ENCODE data around the gene PCOLCE2. TPM values are rescaled to one million over a fixed set of nuclear protein-coding genes. Genes with fewer than 3 reads are reported as not detected.

The PCOLCE2 gene
- total and polyA plus RNA-seq, 2 donors (not counting 3 experiments of a cell fraction or from before 2014, with no cell fraction given) = not detected

DNA sequence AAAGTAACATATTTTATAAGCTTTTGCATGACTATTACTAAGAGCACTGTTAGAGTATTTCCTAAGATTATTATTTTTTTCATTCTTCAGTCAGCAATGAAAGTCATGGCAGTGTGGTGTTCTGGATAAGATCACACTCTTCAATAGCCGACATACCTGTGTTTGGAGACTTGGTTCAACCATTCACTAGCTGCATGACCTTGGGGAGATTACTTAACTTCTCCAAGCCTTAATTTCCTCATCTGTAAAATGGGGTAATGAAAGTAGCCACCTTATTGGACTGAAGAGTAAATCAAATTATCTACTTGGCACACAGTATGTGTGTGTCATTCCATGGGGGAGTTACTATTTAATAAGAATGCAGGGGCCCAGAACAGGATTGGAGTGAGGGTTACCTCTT, 24.5 kb upstream of the PCOLCE2 start:
- no peak for FAIRE-seq
- DNase-seq (ENCODE audit: low read depth, low spot score) = no peak

More for the DNA sequence above, 24.5 kb upstream of the PCOLCE2 start:
- peaks cover 3 to 6% of the 10 kb centered on the region in 2 experiments for H3K27me3 ChIP-seq (ENCODE audit: control insufficient read depth in 2 of 2, insufficient read depth in 2 of 2, low read length in 2 of 2)
- CTCF ChIA-PET = no interaction called here
- H2AFZ ChIP-seq (ENCODE audit: low read depth, low read length) = no peak overlapping the region
- H3K9me1 ChIP-seq (replicated peaks; ENCODE audit: control insufficient read depth, extremely low read depth, insufficient read depth, low read length) = no peaks in the 10 kb centered on the region
- BruUV-seq (replicated peaks) = no TSS peak
- no peaks in the 10 kb centered on the region for H3K36me3 ChIP-seq (ENCODE audit: control insufficient read depth in 2 of 2, extremely low read depth in 1 of 2, insufficient read depth in 2 of 2, low read length in 2 of 2)
- H3K4me2 ChIP-seq (ENCODE audit: insufficient read depth, low read length) = no peak overlapping the region
- POLR2A ChIA-PET = no interaction called here
- dilution Hi-C loops (cut with MboI; ENCODE audit: extremely low pct_ligation_motif_present, low sequenced_read_pairs) = no loop called here
- no peaks in the 10 kb centered on the region for H3K4me1 ChIP-seq (ENCODE audit: control insufficient read depth, extremely low read depth, insufficient read depth, low read length)
- TF ChIP-seq GATA2 (IDR thresholded peaks at IDR 0.05; ENCODE audit: insufficient read depth, insufficient read length, low read depth, low read length) (no peak), MYC (IDR thresholded peaks at IDR 0.05; ENCODE audit: low read depth, low read length) (no peak), POLR2AphosphoS5 (IDR thresholded peaks at IDR 0.05; ENCODE audit: insufficient read depth, low read depth, low read length) (no peak), EZH2 (IDR thresholded peaks at IDR 0.05; ENCODE audit: borderline replicate concordance, low read depth, low read length, severe bottlenecking) (no peak), FOS (IDR thresholded peaks at IDR 0.05; ENCODE audit: borderline replicate concordance, insufficient read depth, low read length) (no peak), POLR2A (IDR thresholded peaks at IDR 0.05; ENCODE audit: low read depth, low read length) (no peak), JUN (IDR thresholded peaks at IDR 0.05; ENCODE audit: borderline replicate concordance, insufficient read depth, insufficient read length, low read depth) (no peak)
- TF ChIP-seq, protein P1, sequence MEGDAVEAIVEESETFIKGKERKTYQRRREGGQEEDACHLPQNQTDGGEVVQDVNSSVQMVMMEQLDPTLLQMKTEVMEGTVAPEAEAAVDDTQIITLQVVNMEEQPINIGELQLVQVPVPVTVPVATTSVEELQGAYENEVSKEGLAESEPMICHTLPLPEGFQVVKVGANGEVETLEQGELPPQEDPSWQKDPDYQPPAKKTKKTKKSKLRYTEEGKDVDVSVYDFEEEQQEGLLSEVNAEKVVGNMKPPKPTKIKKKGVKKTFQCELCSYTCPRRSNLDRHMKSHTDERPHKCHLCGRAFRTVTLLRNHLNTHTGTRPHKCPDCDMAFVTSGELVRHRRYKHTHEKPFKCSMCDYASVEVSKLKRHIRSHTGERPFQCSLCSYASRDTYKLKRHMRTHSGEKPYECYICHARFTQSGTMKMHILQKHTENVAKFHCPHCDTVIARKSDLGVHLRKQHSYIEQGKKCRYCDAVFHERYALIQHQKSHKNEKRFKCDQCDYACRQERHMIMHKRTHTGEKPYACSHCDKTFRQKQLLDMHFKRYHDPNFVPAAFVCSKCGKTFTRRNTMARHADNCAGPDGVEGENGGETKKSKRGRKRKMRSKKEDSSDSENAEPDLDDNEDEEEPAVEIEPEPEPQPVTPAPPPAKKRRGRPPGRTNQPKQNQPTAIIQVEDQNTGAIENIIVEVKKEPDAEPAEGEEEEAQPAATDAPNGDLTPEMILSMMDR (IDR thresholded peaks at IDR 0.05; ENCODE audit: extremely low read depth in 1 of 2, insufficient read depth in 1 of 2, low read depth in 1 of 2, low read length in 2 of 2) = no peak
- TF ChIP-seq, protein P2, sequence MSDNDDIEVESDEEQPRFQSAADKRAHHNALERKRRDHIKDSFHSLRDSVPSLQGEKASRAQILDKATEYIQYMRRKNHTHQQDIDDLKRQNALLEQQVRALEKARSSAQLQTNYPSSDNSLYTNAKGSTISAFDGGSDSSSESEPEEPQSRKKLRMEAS (IDR thresholded peaks at IDR 0.05; ENCODE audit: insufficient read depth, insufficient read length) = no peak
- intact Hi-C loops (cut with micrococcal nuclease) = no loop called here
- H3K4me3 ChIP-seq (replicated peaks in 1 of 3; ENCODE audit: insufficient read depth in 1 of 3, low read depth in 1 of 3, low read length in 3 of 3) = no peak overlapping the region
- no peak overlapping the region for H3K27ac ChIP-seq (ENCODE audit: insufficient read depth, low read depth, low read length)
- no peaks in the 10 kb centered on the region for H4K20me1 ChIP-seq (replicated peaks; ENCODE audit: control insufficient read depth, extremely low read depth, insufficient read depth, low read length)
- H3K9me3 ChIP-seq (replicated peaks; ENCODE audit: control insufficient read depth, insufficient read depth, low read length) = no peaks in the 10 kb centered on the region
- H3K9ac ChIP-seq (replicated peaks; ENCODE audit: extremely low read depth, insufficient read depth, low read length) = no peak overlapping the region
- no peaks in the 10 kb centered on the region for H3K79me2 ChIP-seq (ENCODE audit: control insufficient read depth, insufficient read depth, low read length)

All from endothelial cell of umbilical vein (primary cell).